ENCODE measurements around the gene LYSMD4.

DNA sequence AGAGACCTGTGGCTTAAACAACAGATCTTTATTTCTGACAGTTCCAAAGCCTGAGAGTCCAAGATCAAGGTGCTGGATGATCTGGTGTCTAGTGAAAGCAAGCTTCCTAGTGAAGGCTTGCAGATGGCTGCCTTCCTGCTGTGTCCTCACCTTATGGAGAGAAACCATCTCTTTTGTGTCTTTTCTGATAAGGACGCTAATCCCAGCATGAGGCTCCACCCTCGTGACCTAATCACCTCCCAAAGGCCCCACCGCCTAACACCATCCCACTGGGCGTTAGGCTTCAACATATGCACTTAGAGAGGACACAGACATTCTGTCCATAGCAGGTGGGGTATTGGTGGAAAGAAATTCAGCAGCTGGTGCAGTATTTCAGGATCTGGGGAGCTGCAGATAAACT is 19.8 kb upstream of the LYSMD4 start:
- TF ChIP-seq, protein P1, sequence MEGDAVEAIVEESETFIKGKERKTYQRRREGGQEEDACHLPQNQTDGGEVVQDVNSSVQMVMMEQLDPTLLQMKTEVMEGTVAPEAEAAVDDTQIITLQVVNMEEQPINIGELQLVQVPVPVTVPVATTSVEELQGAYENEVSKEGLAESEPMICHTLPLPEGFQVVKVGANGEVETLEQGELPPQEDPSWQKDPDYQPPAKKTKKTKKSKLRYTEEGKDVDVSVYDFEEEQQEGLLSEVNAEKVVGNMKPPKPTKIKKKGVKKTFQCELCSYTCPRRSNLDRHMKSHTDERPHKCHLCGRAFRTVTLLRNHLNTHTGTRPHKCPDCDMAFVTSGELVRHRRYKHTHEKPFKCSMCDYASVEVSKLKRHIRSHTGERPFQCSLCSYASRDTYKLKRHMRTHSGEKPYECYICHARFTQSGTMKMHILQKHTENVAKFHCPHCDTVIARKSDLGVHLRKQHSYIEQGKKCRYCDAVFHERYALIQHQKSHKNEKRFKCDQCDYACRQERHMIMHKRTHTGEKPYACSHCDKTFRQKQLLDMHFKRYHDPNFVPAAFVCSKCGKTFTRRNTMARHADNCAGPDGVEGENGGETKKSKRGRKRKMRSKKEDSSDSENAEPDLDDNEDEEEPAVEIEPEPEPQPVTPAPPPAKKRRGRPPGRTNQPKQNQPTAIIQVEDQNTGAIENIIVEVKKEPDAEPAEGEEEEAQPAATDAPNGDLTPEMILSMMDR (IDR thresholded peaks at IDR 0.05; ENCODE audit: low read length), result no peak
- no peak for TF ChIP-seq EZH2 (IDR thresholded peaks at IDR 0.05; ENCODE audit: borderline replicate concordance, low read length)

All from OCI-LY1 (cell line).